ENCODE data around the gene MESD. TPM values are rescaled to one million over a fixed set of nuclear protein-coding genes. Genes with fewer than 3 reads are reported as not detected.
A peak's percentile ranks its signal among the peaks of the same experiment; 100 is the strongest.

The MESD gene
- total RNA-seq, 2 donors from 2014 or later, result 22.0 to 28.4 TPM

GRCh38 chr15:80934761-80935221, 54.8 kb downstream of the MESD start:
- Mint-ChIP-seq H3K27ac (peak overlapping the region; percentile 21), H3K9me3 (no peaks in the 10 kb centered on the region), H3K4me3 (no peak overlapping the region), H3K4me1 (peaks cover 5% of the 10 kb centered on the region), H3K36me3 (ENCODE audit: low read depth) (peaks cover 17% of the 10 kb centered on the region), H3K27me3 (no peaks in the 10 kb centered on the region)
- no peak for ATAC-seq (replicated peaks)

GRCh38 chr15:80932989-80933388, 56.6 kb downstream of the MESD start:
- no peak for ATAC-seq (replicated peaks)
- Mint-ChIP-seq H3K9me3 (no peaks in the 10 kb centered on the region), H3K4me1 (peaks cover 5% of the 10 kb centered on the region), H3K27me3 (no peaks in the 10 kb centered on the region), H3K36me3 (ENCODE audit: low read depth) (peaks cover 9% of the 10 kb centered on the region), H3K4me3 (no peak overlapping the region), H3K27ac (no peak overlapping the region)

- Mint-ChIP-seq H3K4me1 (peaks cover 5% of the 10 kb centered on the region), H3K27me3 (no peaks in the 10 kb centered on the region), H3K36me3 (ENCODE audit: low read depth) (peaks cover 9% of the 10 kb centered on the region), H3K27ac (no peak overlapping the region), H3K9me3 (no peaks in the 10 kb centered on the region), H3K4me3 (no peak overlapping the region)
- no peak for ATAC-seq (replicated peaks)
Measured at GRCh38 chr15:80932513-80932815, 57.2 kb downstream of the MESD start.

GRCh38 chr15:80931721-80932512, 57.7 kb downstream of the MESD start:
- Mint-ChIP-seq H3K4me3 (no peak overlapping the region), H3K9me3 (no peaks in the 10 kb centered on the region), H3K4me1 (peaks cover 5% of the 10 kb centered on the region), H3K27ac (no peak overlapping the region), H3K27me3 (no peaks in the 10 kb centered on the region), H3K36me3 (ENCODE audit: low read depth) (peaks cover 6% of the 10 kb centered on the region)
- ATAC-seq (replicated peaks), result no peak

- H3K4me1 Mint-ChIP-seq, result peaks cover 5% of the 10 kb centered on the region
- H3K36me3 Mint-ChIP-seq (ENCODE audit: low read depth), result no peaks in the 10 kb centered on the region
- no peak overlapping the region for H3K27ac Mint-ChIP-seq
- no peak overlapping the region for H3K4me3 Mint-ChIP-seq
- no peak for ATAC-seq (replicated peaks)
- no peaks in the 10 kb centered on the region for H3K27me3 Mint-ChIP-seq
- no peaks in the 10 kb centered on the region for H3K9me3 Mint-ChIP-seq
Measured at GRCh38 chr15:80931191-80931590, 58.4 kb downstream of the MESD start.

- no peak overlapping the region for H3K4me3 Mint-ChIP-seq
- H3K9me3 Mint-ChIP-seq, result no peaks in the 10 kb centered on the region
- H3K4me1 Mint-ChIP-seq, result peaks cover 2% of the 10 kb centered on the region
- H3K36me3 Mint-ChIP-seq (ENCODE audit: low read depth), result no peaks in the 10 kb centered on the region
- no peaks in the 10 kb centered on the region for H3K27me3 Mint-ChIP-seq
- peak overlapping the region; percentile 10 for H3K27ac Mint-ChIP-seq
- no peak for ATAC-seq (replicated peaks)
Measured at GRCh38 chr15:80929689-80930088, 59.9 kb downstream of the MESD start.

- ATAC-seq (replicated peaks), result no peak
- Mint-ChIP-seq H3K27ac (peak overlapping the region; percentile 10), H3K9me3 (no peaks in the 10 kb centered on the region), H3K4me3 (no peak overlapping the region), H3K36me3 (ENCODE audit: low read depth) (no peaks in the 10 kb centered on the region), H3K4me1 (no peaks in the 10 kb centered on the region), H3K27me3 (no peaks in the 10 kb centered on the region)
Measured at GRCh38 chr15:80929225-80929624, 60.4 kb downstream of the MESD start.

GRCh38 chr15:80926126-80926525, 63.5 kb downstream of the MESD start:
- no peaks in the 10 kb centered on the region for H3K4me1 Mint-ChIP-seq
- no peaks in the 10 kb centered on the region for H3K36me3 Mint-ChIP-seq (ENCODE audit: low read depth)
- H3K4me3 Mint-ChIP-seq, result no peak overlapping the region
- H3K27me3 Mint-ChIP-seq, result no peaks in the 10 kb centered on the region
- no peaks in the 10 kb centered on the region for H3K9me3 Mint-ChIP-seq
- H3K27ac Mint-ChIP-seq, result no peak overlapping the region
- ATAC-seq (replicated peaks), result no peak

- no peaks in the 10 kb centered on the region for H3K9me3 Mint-ChIP-seq
- no peak overlapping the region for H3K4me3 Mint-ChIP-seq
- ATAC-seq (replicated peaks), result no peak
- H3K4me1 Mint-ChIP-seq, result no peaks in the 10 kb centered on the region
- no peak overlapping the region for H3K27ac Mint-ChIP-seq
- H3K27me3 Mint-ChIP-seq, result no peaks in the 10 kb centered on the region
- no peaks in the 10 kb centered on the region for H3K36me3 Mint-ChIP-seq (ENCODE audit: low read depth)
Measured at GRCh38 chr15:80925597-80926059, 64.0 kb downstream of the MESD start.

GRCh38 chr15:80924278-80924677, 65.3 kb downstream of the MESD start:
- no peak for ATAC-seq (replicated peaks)
- Mint-ChIP-seq H3K27me3 (no peaks in the 10 kb centered on the region), H3K36me3 (ENCODE audit: low read depth) (no peaks in the 10 kb centered on the region), H3K27ac (no peak overlapping the region), H3K9me3 (no peaks in the 10 kb centered on the region), H3K4me3 (no peak overlapping the region), H3K4me1 (no peaks in the 10 kb centered on the region)

- H3K27me3 Mint-ChIP-seq, result no peaks in the 10 kb centered on the region
- peak; percentile 83 for ATAC-seq (replicated peaks)
- H3K4me1 Mint-ChIP-seq, result no peaks in the 10 kb centered on the region
- no peak overlapping the region for H3K27ac Mint-ChIP-seq
- no peak overlapping the region for H3K4me3 Mint-ChIP-seq
- H3K36me3 Mint-ChIP-seq (ENCODE audit: low read depth), result no peaks in the 10 kb centered on the region
- no peaks in the 10 kb centered on the region for H3K9me3 Mint-ChIP-seq
Measured at GRCh38 chr15:80923668-80924067, 66.0 kb downstream of the MESD start.

- Mint-ChIP-seq H3K27ac (no peak overlapping the region), H3K4me1 (no peaks in the 10 kb centered on the region), H3K27me3 (no peaks in the 10 kb centered on the region), H3K9me3 (no peaks in the 10 kb centered on the region), H3K4me3 (no peak overlapping the region), H3K36me3 (ENCODE audit: low read depth) (no peaks in the 10 kb centered on the region)
- no peak for ATAC-seq (replicated peaks)
Measured at GRCh38 chr15:80921736-80922410, 67.7 kb downstream of the MESD start.

- H3K27ac Mint-ChIP-seq, result no peak overlapping the region
- H3K27me3 Mint-ChIP-seq, result no peaks in the 10 kb centered on the region
- no peak overlapping the region for H3K4me3 Mint-ChIP-seq
- no peaks in the 10 kb centered on the region for H3K36me3 Mint-ChIP-seq (ENCODE audit: low read depth)
- peak; percentile 60 for ATAC-seq (replicated peaks)
- H3K9me3 Mint-ChIP-seq, result no peaks in the 10 kb centered on the region
- no peaks in the 10 kb centered on the region for H3K4me1 Mint-ChIP-seq
Measured at GRCh38 chr15:80920271-80920699, 69.3 kb downstream of the MESD start.

GRCh38 chr15:80918196-80918783, 71.3 kb downstream of the MESD start:
- no peak for ATAC-seq (replicated peaks)
- H3K36me3 Mint-ChIP-seq (ENCODE audit: low read depth), result no peaks in the 10 kb centered on the region
- no peak overlapping the region for H3K27ac Mint-ChIP-seq
- no peaks in the 10 kb centered on the region for H3K9me3 Mint-ChIP-seq
- no peak overlapping the region for H3K4me3 Mint-ChIP-seq
- H3K27me3 Mint-ChIP-seq, result no peaks in the 10 kb centered on the region
- H3K4me1 Mint-ChIP-seq, result no peaks in the 10 kb centered on the region

GRCh38 chr15:80916056-80916455, 73.6 kb downstream of the MESD start:
- H3K36me3 Mint-ChIP-seq (ENCODE audit: low read depth), result no peaks in the 10 kb centered on the region
- H3K4me3 Mint-ChIP-seq, result no peak overlapping the region
- ATAC-seq (replicated peaks), result no peak
- no peaks in the 10 kb centered on the region for H3K27me3 Mint-ChIP-seq
- H3K9me3 Mint-ChIP-seq, result no peaks in the 10 kb centered on the region
- H3K4me1 Mint-ChIP-seq, result no peaks in the 10 kb centered on the region
- no peak overlapping the region for H3K27ac Mint-ChIP-seq
